Measurements from ENCODE around the gene MECR. TPM values are rescaled to one million over a fixed set of nuclear protein-coding genes. Genes with fewer than 3 reads are reported as not detected.
"Not testable (repeated sequence)": the region's sequence is repeated elsewhere in the genome, so short reads cannot be mapped to it uniquely, and the experiment has no call there.

MECR gene
- total RNA-seq, 1 donor from 2014 or later = 28.7 TPM

DNA sequence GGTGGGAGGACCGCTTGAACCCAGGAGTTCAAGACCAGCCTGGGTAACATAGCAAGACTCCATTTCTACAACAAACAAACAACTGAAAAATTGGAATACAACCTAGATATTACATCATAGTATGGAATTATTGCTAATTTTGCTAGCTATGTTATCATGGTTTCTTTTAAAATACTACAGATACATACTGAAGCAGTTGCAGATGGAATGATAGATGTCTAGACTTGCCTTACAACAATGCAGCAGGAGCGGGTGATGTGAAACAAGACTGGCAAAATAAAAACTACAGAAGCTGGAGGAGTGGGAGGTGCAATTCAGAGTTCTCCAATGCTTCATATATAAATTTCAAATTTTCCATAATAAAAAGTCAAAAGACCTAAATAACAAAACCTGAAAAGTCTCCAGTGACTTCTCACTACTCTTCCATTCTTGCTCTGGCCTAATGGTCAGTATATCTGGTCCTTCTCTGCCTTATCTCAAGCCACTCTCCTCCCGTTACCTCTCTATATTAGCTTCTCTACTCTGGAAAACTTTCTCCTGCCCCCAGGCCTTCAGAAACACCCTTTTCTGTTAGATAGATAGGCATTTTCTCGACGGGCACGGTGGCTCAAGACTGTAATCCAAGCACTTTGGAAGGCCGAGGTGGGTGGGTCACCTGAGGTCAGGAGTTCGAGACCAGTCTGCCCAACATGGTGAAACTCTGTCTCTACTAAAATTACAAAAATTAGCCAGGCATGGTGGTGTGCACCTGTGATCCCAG, 78.5 kb downstream of the MECR start:
- peaks cover 8% of the 10 kb centered on the region for H3K4me1 Mint-ChIP-seq (ENCODE audit: unreplicated experiment)
- H3K27ac Mint-ChIP-seq = no peak overlapping the region
- TF ChIP-seq, protein P1, sequence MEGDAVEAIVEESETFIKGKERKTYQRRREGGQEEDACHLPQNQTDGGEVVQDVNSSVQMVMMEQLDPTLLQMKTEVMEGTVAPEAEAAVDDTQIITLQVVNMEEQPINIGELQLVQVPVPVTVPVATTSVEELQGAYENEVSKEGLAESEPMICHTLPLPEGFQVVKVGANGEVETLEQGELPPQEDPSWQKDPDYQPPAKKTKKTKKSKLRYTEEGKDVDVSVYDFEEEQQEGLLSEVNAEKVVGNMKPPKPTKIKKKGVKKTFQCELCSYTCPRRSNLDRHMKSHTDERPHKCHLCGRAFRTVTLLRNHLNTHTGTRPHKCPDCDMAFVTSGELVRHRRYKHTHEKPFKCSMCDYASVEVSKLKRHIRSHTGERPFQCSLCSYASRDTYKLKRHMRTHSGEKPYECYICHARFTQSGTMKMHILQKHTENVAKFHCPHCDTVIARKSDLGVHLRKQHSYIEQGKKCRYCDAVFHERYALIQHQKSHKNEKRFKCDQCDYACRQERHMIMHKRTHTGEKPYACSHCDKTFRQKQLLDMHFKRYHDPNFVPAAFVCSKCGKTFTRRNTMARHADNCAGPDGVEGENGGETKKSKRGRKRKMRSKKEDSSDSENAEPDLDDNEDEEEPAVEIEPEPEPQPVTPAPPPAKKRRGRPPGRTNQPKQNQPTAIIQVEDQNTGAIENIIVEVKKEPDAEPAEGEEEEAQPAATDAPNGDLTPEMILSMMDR (conservative IDR thresholded peaks at IDR 0.05) = no peak
- peak; percentile 32 for DNase-seq (ENCODE audit: extremely low spot score, unreplicated experiment)
- H3K36me3 Mint-ChIP-seq = peaks cover 62% of the 10 kb centered on the region
- H3K27me3 Mint-ChIP-seq = no peaks in the 10 kb centered on the region
- no peaks in the 10 kb centered on the region for H3K9me3 Mint-ChIP-seq
- H3K4me3 Mint-ChIP-seq = no peak overlapping the region

DNA sequence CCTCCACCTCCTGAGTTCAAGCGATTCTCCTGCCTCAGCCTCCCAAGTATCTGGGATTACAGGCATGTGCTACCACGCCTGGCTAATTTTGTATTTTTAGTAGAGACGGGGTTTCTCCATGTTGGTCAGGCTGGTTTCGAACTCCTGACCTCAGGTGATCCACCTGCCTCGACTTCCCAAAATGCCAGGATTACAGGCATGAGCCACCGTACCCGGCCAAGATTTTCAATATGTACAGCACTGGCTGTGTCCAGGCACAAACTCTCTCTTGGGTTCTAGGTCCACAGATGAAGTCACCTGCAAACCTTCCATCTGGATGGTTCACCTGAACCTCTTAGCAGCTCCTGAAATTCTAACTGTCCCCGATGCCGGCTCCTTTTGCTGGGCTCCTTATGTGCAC, 80.4 kb downstream of the MECR start:
- not testable (repeated sequence) for H3K4me3 Mint-ChIP-seq; DNase-seq (ENCODE audit: extremely low spot score, unreplicated experiment); H3K4me1 Mint-ChIP-seq (ENCODE audit: unreplicated experiment); H3K27me3 Mint-ChIP-seq; H3K27ac Mint-ChIP-seq; H3K9me3 Mint-ChIP-seq
- H3K36me3 Mint-ChIP-seq = peaks cover 69% of the 10 kb centered on the region

DNA sequence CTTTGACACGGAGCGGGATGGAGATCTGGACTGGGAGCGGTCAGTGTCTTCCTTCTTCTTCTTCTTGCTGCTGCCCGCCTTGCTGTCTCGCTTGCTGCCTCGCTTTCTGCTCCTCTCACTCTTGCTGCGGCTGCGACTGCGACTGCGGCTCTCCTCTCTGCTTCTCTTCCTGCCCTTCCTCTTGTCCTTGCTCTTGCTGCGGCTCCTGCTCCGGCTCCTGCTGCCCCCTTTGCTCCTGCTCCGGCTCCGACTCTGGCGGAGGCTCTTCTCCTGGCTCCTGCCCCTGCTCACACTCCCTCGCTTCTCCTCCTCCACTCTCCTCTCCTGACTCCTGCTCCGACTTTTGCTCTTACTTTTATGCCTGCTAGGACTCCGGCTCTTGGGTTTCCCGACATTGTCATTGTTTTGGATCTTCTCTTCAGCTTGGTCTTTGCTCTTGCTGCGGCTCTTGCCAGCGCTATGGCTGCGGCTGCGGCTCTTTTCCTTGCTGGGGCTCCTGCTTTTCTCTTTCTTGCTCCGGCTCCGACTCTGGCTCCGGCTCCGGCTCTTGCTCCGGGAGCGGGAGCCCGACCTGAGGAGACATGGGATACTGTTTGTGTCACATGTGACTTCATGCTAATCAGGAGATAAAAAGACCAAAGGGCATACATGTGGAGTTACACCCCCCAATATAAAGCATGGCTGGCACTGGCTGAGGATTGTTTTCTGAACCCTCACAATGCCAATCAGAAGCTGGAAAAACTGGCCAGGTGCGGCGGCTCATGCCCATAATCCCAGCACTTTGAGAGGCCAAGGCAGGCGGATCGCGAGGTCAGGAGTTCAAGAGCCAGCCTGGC, 81.9 kb downstream of the MECR start:
- H3K36me3 Mint-ChIP-seq = peaks cover 66% of the 10 kb centered on the region
- no peak overlapping the region for H3K4me3 Mint-ChIP-seq
- no peaks in the 10 kb centered on the region for H3K9me3 Mint-ChIP-seq
- no peaks in the 10 kb centered on the region for H3K27me3 Mint-ChIP-seq
- TF ChIP-seq, protein P1 (conservative IDR thresholded peaks at IDR 0.05) = no peak
- no peak overlapping the region for H3K27ac Mint-ChIP-seq
- DNase-seq (ENCODE audit: extremely low spot score, unreplicated experiment) = no peak
- peaks cover 6% of the 10 kb centered on the region for H3K4me1 Mint-ChIP-seq (ENCODE audit: unreplicated experiment)

DNA sequence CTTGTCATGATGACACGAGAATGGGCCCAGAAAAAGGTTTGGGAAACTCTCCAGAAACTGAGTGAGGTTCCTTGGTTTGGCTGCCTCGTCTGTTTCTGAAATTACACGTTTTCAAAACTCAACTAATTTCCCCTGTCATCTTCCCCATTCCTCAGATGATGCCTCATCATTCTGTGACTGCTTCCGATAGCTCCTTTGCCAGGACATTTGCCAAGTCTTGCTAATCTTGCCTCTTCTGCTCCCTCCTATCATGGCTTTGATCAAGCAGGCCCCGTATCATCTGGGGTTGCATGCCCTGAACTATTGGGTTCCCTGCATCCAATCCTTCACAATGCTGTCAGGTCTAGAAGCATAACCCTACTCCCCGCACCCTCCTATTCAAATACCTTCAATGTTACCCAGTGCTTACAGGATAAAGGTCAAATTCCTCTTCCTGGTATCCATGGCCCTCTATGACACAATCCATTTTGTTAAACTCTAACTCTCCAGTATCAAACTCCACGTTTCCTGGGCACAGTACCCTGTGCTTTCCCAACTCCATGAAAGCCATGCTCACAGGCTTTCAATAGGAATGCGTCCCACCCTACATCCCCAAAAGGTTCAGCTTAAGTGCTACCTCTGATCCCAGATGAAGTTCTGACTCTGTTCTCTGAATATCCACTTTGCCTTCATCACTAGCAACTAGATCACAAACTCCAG, 84.8 kb downstream of the MECR start:
- TF ChIP-seq, protein P1 (conservative IDR thresholded peaks at IDR 0.05) = no peak
- peaks cover 54% of the 10 kb centered on the region for H3K36me3 Mint-ChIP-seq
- H3K4me1 Mint-ChIP-seq (ENCODE audit: unreplicated experiment) = peaks cover 6% of the 10 kb centered on the region
- no peak for DNase-seq (ENCODE audit: extremely low spot score, unreplicated experiment)
- H3K27me3 Mint-ChIP-seq = no peaks in the 10 kb centered on the region
- no peaks in the 10 kb centered on the region for H3K9me3 Mint-ChIP-seq
- H3K4me3 Mint-ChIP-seq = peak overlapping the region; percentile 7
- peak overlapping the region; percentile 81 for H3K27ac Mint-ChIP-seq

DNA sequence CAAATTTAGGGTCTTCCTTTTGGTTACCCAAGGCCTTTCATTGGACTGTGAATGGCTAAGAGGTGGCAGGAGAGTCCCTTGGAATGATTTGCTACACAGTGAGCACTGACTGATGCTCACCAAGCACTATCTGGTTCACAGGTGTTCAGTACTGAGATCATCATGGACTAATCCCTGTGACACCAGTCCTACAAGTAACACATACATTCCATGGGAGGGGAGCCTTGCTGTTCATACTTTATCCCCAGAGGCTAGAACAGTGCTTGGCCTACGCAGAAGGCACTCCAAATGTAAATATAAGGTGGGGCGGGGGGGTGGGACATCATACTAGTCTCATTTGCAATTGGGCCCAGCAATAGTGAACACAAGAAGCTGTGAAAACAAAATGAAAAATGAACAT, 86.6 kb downstream of the MECR start:
- Mint-ChIP-seq H3K4me1 (ENCODE audit: unreplicated experiment) (peaks cover 6% of the 10 kb centered on the region), H3K9me3 (no peaks in the 10 kb centered on the region), H3K36me3 (peaks cover 43% of the 10 kb centered on the region), H3K4me3 (no peak overlapping the region), H3K27me3 (no peaks in the 10 kb centered on the region), H3K27ac (peak overlapping the region; percentile 88)
- TF ChIP-seq, protein P1 (conservative IDR thresholded peaks at IDR 0.05) = no peak
- DNase-seq (ENCODE audit: extremely low spot score, unreplicated experiment) = no peak

All from type B pancreatic cell (in vitro differentiated cells).